ENCODE data around the gene CBL. TPM values are rescaled to one million over a fixed set of nuclear protein-coding genes. Genes with fewer than 3 reads are reported as not detected.

CBL gene
- polyA plus RNA-seq, 3 donors = 7.6 to 24.0 (median 23.1) TPM

DNA sequence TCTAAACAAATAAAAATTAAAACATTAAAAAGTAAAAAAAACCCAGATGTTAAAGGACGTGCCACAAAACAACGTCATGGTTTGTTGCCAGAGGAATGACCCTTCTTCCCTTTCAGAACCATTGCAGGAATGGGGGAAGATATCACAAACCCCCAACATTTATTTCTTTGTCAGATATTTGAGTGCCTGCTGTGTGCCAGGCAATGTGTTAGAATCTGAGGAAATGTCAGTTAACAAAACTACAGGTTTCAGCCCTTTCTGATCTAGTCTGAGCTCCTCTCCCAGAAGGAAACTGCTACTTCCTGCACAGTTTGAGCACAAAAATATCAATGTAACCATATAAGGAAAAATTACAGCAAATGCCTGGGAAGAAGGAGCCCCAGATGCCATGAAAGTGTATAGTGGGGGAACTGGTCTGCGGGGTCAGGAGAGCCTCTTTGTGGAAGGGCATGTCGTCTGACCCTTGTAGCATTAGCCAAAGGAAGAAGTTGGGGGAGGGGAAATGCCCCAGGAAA lies 27.9 kb upstream of the CBL start:
- no peaks in the 10 kb centered on the region for H3K79me2 ChIP-seq (ENCODE audit: insufficient read depth, low read length)
- DNase-seq = no peak
- peak overlapping the region in 1 of 2 donors; percentile 23 for H3K27ac ChIP-seq (ENCODE audit: low read depth in 1 of 2, low read length in 2 of 2)
- no peaks in the 10 kb centered on the region for H4K20me1 ChIP-seq (ENCODE audit: insufficient read depth, low read length)
- H3K9me3 Mint-ChIP-seq = no peaks in the 10 kb centered on the region
- H3K27ac Mint-ChIP-seq = peak overlapping the region in 3 of 7 donors; percentile 2 to 61 (median 46)
- no peak overlapping the region for H3K4me3 Mint-ChIP-seq
- H3K4me1 Mint-ChIP-seq = peaks cover 29% of the 10 kb centered on the region
- peaks cover 0 to 3% (median 0%) of the 10 kb centered on the region in 3 donors for H3K27me3 Mint-ChIP-seq (ENCODE audit: low read depth in 3 of 3)
- H3K36me3 Mint-ChIP-seq = peaks cover 46 to 68% of the 10 kb centered on the region in 2 donors
- no peaks in the 10 kb centered on the region for H3K9me3 ChIP-seq (replicated peaks in 1 of 2; ENCODE audit: control insufficient read depth in 1 of 2, insufficient read depth in 1 of 2, low read length in 2 of 2)
- H3K9ac ChIP-seq (ENCODE audit: insufficient read depth, low read length, poor library complexity, severe bottlenecking) = peak overlapping the region; percentile 15
- no peak overlapping the region for H3K4me3 ChIP-seq (replicated peaks in 1 of 3; ENCODE audit: low read depth in 2 of 3, low read length in 3 of 3)
- H2AFZ ChIP-seq (ENCODE audit: insufficient read depth, low read depth, low read length, poor library complexity, severe bottlenecking) = no peak overlapping the region
- peaks cover 28 to 29% of the 10 kb centered on the region in 2 donors for H3K4me1 ChIP-seq (ENCODE audit: control insufficient read depth in 1 of 2, insufficient read depth in 2 of 2, low read length in 2 of 2)
- no peak overlapping the region for H3K4me2 ChIP-seq (replicated peaks; ENCODE audit: extremely low read depth, low read length, poor library complexity, severe bottlenecking)
- no peaks in the 10 kb centered on the region for H3K27me3 ChIP-seq (ENCODE audit: control insufficient read depth in 2 of 2, insufficient read depth in 2 of 2, low read length in 2 of 2)
- WGBS (ENCODE audit: insufficient coverage) = 24% methylated on average over 2 of the region's 4 CpGs
- intact Hi-C loops (cut with micrococcal nuclease) = no loop called here
- TF ChIP-seq CTCF (IDR thresholded peaks at IDR 0.05) = no peak
- peaks cover 38 to 57% of the 10 kb centered on the region in 2 donors for H3K36me3 ChIP-seq (replicated peaks in 1 of 2; ENCODE audit: control insufficient read depth in 1 of 2, insufficient read depth in 2 of 2, low read length in 2 of 2)

DNA sequence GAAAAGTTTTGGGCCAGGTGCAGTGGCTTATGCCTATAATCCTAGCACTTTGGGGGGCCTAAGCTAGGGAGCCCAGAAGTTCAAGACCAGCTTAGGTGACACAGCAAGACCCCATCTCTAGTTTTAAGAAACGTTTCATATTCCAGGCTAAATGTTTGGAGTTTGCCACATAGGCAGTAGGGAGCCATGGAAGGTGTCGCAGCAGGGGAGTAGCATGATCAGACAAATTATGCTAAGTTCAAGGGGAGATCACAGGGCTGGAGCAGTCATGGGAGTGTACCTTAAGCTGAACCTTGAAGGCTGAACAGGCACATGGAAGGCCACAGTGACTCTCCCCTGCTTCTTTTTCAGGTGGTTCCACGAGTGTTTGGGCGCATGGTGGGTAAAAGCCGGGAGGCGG lies 26.8 kb upstream of the CBL start:
- Mint-ChIP-seq H3K9me3 (peaks cover 0 to 2% (median 0%) of the 10 kb centered on the region in 7 donors), H3K4me3 (no peak overlapping the region), H3K27ac (no peak overlapping the region), H3K27me3 (ENCODE audit: low read depth in 3 of 3) (peaks cover 0 to 3% (median 0%) of the 10 kb centered on the region in 3 donors), H3K36me3 (peaks cover 40 to 68% of the 10 kb centered on the region in 2 donors), H3K4me1 (peaks cover 29% of the 10 kb centered on the region)
- no peak overlapping the region for H3K9ac ChIP-seq (ENCODE audit: insufficient read depth, low read length, poor library complexity, severe bottlenecking)
- intact Hi-C loops (cut with micrococcal nuclease) = no loop called here
- no peak overlapping the region for H3K27ac ChIP-seq (ENCODE audit: low read depth in 1 of 2, low read length in 2 of 2)
- WGBS (ENCODE audit: insufficient coverage) = 97% methylated on average over 6 of the region's 6 CpGs
- peaks cover 40 to 55% of the 10 kb centered on the region in 2 donors for H3K36me3 ChIP-seq (replicated peaks in 1 of 2; ENCODE audit: control insufficient read depth in 1 of 2, insufficient read depth in 2 of 2, low read length in 2 of 2)
- H3K9me3 ChIP-seq (replicated peaks in 1 of 2; ENCODE audit: control insufficient read depth in 1 of 2, insufficient read depth in 1 of 2, low read length in 2 of 2) = no peaks in the 10 kb centered on the region
- H2AFZ ChIP-seq (ENCODE audit: insufficient read depth, low read depth, low read length, poor library complexity, severe bottlenecking) = no peak overlapping the region
- DNase-seq = no peak
- no peaks in the 10 kb centered on the region for H3K27me3 ChIP-seq (ENCODE audit: control insufficient read depth in 2 of 2, insufficient read depth in 2 of 2, low read length in 2 of 2)
- no peaks in the 10 kb centered on the region for H4K20me1 ChIP-seq (ENCODE audit: insufficient read depth, low read length)
- peaks cover 28 to 29% of the 10 kb centered on the region in 2 donors for H3K4me1 ChIP-seq (ENCODE audit: control insufficient read depth in 1 of 2, insufficient read depth in 2 of 2, low read length in 2 of 2)
- no peaks in the 10 kb centered on the region for H3K79me2 ChIP-seq (ENCODE audit: insufficient read depth, low read length)
- no peak overlapping the region for H3K4me3 ChIP-seq (replicated peaks in 1 of 3; ENCODE audit: low read depth in 2 of 3, low read length in 3 of 3)
- TF ChIP-seq CTCF (IDR thresholded peaks at IDR 0.05) = no peak
- no peak overlapping the region for H3K4me2 ChIP-seq (replicated peaks; ENCODE audit: extremely low read depth, low read length, poor library complexity, severe bottlenecking)

All from CD14-positive monocyte (primary cell).